CD4-positive, alpha-beta T cell treated with Interleukin-12 subunit alpha and Interleukin-12 subunit beta, for 1 hour (primary cell): Measurements from ENCODE around the gene SELENON.
"Not testable (repeated sequence)": the region's sequence is repeated elsewhere in the genome, so short reads cannot be mapped to it uniquely, and the experiment has no call there.

Experiments
- DNase-seq: peaks from one replicate; pipeline ENCODE4 v3.0.0-alpha.2; 2020

The SELENON gene

DNA sequence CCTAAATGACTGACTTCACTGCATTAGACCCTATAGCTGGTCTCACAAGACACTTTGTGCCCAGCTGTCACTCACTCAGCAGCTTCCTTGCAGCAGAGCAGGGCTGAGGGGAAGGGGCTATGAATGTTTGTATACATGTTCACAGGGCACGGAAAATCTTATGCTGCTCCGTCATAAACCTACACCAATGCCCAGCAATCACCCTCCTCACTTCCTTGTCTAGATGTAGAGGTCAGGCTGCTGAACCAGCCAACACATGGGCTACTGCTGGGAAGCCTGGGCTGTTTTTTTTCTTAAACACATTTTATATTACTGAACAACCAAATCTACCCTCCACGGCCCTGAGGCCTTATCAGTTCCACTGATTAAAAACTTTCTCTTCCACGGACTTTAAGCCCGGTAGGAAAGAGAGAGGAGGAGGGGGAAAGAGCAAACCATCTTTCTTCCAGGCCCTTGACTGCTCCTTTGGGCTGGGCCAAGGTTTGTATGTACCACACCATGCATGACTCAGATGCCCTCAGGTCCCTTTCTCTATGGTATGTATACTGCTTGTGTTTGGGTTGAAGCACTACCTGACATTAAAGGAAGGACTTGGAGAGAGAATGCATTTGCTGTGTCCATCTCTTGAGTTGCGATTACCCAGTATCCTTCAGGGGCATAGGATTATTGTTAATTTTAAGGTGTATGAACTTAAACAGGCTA lies 32.5 kb downstream of the SELENON start:
- DNase-seq, result no peak

- no peak for DNase-seq
These were observed 33.2 kb downstream of the SELENON start for GRCh38 chr1:25833158-25833557.

DNA sequence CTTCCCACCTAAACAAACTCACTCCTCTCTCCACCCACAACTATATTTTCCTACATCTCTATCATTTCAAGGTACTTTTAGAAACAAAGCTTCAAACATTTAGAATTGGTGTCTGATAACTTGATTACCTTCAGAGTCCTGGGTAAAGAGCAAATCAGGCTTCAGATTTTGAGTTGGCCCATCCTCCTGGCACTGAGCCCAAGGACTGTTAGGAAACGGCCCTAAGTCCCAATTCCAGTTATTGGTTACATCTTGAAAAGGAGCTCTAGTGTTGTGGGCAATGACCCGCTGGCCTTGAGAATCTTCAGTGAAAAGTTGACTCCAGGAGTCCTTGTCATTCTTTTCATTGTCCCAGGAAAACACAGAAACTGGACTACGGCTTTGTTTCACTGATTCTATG lies 34.9 kb downstream of the SELENON start:
- no peak for DNase-seq

- DNase-seq, result no peak
These were observed 36.7 kb downstream of the SELENON start for GRCh38 chr1:25836695-25837094.

DNA sequence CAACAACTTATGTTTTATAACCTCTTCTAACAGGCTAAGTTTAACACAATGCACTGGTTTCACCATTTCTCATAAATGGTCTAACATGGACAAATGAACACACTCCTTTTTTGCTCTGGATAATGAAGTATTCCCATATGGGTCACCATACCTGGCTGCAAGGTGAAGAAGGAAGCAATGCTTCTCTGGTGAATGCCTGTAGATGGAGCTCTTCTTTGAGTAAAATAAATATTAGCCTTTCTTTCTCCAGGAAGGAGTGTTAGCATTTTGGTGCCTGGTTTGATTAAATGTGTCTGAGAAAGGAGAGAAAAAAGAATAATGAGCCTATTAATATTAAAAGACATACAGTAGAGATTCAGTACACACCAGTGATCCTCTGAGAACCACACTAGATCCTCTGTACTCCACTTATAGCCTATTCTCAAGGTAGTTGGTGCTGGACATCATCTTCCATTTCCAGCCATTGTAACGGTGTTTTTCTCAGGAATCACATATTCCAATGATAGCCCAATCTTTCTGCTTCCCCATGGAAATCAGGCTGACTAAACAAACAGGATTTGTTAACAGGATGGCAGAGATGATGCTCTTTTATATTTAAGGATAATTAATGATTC lies 37.4 kb downstream of the SELENON start:
- DNase-seq, result no peak

GRCh38 chr1:25839808-25840207 lies 39.8 kb downstream of the SELENON start:
- DNase-seq, result not testable (repeated sequence)

GRCh38 chr1:25843483-25843882 lies 43.5 kb downstream of the SELENON start:
- DNase-seq, result no peak

GRCh38 chr1:25844536-25845337 lies 44.7 kb downstream of the SELENON start:
- no peak for DNase-seq

DNA sequence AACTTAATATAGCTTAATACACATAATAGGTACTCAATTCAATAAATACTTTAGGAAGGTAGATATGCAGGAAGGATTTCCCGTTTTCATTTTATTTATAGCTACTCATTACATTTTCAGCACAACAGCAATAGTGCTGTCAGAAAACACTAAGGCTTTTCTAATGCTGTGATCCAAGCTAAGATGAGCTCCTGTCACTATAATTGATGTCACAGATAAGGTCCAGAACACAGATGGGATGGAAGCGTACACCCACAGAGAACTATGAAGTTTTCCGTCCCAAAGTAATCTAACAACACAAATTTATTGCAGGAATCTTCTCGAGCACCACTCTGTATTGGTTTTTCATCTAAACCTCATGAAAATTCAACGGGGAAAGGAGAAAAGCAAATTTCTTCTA lies 45.7 kb downstream of the SELENON start:
- DNase-seq, result no peak

GRCh38 chr1:25847929-25848328 lies 47.9 kb downstream of the SELENON start:
- DNase-seq, result no peak

DNA sequence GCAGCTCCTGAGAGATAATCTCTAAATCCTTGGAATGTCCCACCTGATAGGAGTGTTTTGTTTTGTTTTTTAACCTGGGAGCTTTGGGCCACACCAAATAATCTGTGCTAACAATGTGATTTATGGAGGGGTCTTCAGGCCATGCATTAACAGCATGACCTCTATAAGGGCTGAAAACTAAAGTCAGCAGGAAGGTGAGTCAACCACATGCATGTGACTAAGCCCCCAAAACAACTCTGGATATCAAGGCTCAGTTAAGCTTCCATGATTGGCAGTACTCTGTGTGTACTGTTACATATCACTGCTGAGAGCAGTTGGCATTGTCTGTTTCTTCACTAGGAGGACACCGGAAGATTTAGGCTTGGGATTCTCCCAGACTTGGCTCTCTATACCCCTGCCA lies 48.5 kb downstream of the SELENON start:
- DNase-seq, result no peak

- no peak for DNase-seq
These were observed 54.6 kb downstream of the SELENON start for GRCh38 chr1:25854554-25854953.

DNA sequence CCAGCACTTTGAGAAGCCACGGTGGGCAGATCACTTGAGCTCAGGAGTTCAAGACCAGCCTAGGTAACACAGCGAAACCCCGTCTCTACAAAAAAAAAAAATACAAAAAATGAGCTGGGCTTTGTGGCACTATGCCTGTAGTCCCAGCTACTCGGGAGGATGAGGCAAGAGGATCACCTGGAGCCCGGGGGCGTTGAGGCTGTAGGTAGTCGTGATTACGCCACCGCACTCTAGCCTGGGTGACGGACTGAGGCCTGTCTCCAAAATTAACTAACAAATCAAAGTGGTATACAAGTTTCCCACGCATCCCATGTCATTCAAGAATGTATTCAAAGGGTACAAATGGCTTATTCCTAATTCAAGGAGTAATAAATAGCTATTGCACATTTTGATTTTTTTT lies 56.9 kb downstream of the SELENON start:
- DNase-seq, result no peak

GRCh38 chr1:25858494-25858893 lies 58.5 kb downstream of the SELENON start:
- DNase-seq, result no peak

DNA sequence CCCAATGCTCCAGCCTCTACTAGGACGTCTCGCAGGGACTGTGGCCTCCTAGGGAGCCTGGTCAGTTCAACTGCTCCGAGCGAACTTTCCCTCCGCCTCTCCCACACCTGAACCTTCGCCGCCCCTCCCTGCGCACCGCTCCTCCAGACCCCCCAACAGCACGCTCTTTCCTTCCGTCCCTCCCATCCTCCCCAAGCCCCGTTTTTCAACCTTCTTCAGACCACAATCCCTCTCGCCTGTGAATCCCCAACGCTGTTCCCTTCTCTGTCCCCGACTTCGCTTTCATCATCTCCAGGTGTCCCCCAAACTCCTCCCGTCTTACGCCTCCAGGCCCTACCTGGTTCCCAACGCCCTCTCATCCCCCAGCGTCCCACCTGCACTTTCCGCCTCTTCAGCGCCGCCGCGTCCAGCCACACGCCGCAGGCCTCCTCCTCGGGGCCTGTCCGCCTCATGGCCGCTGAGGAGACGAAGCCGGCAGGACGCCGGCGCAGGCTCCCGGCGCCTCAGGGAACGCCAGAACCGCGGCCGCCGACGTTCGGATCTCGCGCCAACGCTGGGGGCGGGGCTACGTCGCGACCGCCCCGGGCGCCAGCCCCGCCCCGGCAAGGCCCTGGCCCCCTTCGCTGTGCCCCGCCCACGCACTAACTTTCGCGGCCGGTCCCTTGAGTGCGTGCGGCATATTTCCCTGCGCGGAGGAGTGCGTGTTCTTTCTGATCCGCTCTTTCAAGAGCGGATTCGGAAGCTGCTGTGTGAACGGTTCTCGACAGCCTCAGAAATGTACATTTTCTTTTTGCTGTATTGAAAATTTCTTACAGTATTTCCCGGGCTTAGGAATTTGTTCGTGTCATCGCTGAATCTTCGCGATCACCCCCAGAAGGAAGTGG lies 59.2 kb downstream of the SELENON start, which contains the start of gene AUNIP:
Gene AUNIP (minus strand): TSS at position 552 of the 884 bp plus-strand sequence. CDS start 100 bp downstream, at position 452.
- DNase-seq, result peak; percentile 91

GRCh38 chr1:25861316-25862286 lies 61.6 kb downstream of the SELENON start:
- no peak for DNase-seq

DNA sequence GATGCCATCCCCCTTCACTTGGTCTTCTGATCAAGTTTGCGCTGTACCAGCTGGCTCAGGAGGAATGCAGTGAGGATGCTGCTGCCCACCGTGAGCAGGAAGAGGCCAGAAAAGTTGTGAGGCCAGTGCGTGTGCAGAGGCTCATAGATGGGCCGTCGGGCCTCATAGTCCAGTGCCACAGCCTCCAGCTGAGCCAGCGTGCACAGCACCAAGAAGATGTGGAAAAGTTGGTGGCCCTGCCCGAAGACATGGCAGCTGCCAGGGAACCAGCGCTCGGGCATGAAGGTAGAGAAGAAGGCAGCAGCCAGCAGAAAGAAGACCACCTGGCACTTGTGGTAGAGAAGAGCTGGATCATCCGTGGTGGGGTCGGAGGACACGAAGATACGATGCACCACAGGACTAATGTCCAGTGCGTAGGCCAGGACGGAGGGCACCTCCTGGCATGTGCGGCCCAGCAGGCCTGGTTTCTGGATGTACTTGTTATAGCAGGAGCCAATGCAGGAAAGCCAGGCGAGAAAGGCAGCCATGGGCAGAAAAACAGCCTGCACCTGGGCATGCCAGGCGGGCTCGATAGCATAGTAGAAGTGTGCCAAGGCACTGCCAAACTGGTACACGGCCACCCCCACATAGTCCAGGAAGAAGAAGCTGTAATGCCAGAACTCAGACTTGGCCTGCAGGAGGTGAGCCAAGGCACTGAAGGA lies 62.9 kb downstream of the SELENON start:
- DNase-seq, result no peak

GRCh38 chr1:25863486-25864262 lies 63.7 kb downstream of the SELENON start:
- DNase-seq, result no peak

DNA sequence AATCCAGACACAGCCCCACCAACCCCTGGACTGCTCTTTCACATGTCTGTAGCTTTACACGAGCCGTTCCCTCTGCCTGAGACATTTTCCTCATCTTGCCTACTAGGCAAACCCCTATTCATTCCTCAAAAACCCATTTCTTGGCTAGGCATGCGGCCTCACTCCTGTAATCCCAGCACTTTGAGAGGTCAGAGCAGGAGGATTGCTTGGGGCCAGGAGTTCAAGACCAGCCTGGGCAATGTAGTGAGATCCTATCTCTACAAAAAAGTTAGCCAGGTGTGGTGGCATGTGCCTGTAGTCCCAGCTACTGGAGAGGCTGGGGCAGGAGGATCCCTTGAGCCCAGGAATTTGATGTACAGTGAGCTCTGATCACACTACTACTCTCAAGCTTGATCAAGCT lies 64.4 kb downstream of the SELENON start:
- DNase-seq, result no peak

GRCh38 chr1:25866288-25866687 lies 66.3 kb downstream of the SELENON start:
- no peak for DNase-seq
